Melanocyte of skin (primary cell): ENCODE measurements around the gene TBC1D22A. TPM values are rescaled to one million over a fixed set of nuclear protein-coding genes. Genes with fewer than 3 reads are reported as not detected.

Experiments used
- total RNA-seq, 2 donors: library from RNA; depleted of rRNA; stranded (reverse); fragments of >200 nt; gene quantifications; 2 replicates each; pipeline ENCODE4 v1.2.3, GENCODE V29; 2012

The TBC1D22A gene, protein sequence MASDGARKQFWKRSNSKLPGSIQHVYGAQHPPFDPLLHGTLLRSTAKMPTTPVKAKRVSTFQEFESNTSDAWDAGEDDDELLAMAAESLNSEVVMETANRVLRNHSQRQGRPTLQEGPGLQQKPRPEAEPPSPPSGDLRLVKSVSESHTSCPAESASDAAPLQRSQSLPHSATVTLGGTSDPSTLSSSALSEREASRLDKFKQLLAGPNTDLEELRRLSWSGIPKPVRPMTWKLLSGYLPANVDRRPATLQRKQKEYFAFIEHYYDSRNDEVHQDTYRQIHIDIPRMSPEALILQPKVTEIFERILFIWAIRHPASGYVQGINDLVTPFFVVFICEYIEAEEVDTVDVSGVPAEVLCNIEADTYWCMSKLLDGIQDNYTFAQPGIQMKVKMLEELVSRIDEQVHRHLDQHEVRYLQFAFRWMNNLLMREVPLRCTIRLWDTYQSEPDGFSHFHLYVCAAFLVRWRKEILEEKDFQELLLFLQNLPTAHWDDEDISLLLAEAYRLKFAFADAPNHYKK
- 10 to 100 TPM; 11.7 to 13.3 TPM for total RNA-seq

DNA sequence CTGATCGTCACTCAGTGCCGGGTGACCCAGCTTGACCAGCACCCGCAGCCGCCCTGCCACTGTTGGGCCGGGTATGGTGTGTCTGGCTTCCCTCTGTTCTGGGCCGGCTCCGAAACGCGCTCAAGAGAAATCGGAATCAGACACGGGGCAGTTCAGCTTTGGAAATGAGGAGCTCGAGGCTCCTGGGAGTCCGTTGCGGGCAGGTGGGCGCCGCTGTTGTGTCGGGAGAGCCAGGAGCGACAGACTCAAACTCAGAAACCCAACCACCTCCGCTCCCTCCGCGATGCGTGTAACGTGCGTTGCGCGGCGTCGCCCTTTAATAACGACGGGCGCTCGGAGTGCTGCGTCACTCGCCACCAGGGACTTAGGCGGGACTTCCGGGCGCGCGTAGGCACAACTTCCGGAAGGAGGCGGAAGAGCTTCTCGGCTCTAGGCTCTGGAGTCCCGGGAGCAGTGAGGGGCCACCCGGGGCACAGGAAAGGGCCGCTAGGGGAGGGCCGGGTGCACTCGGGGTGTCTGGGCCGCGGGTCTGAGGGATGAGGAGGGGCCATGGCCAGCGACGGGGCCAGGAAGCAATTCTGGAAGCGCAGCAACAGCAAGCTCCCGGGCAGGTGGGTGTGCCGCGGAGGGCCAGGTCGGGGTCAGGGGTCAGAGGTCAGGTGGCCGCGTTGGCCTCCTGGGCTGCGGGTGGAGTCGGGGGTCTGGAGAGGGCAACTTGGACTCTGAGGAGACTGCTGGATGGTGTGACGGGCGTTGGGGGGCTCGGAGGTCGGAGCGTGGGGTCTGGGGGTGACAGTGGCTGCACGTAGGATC, at the start of gene TBC1D22A:
Gene TBC1D22A (plus strand): TSS at position 413 of the 813 bp plus-strand sequence. CDS start 137 bp downstream, at position 550.

DNA sequence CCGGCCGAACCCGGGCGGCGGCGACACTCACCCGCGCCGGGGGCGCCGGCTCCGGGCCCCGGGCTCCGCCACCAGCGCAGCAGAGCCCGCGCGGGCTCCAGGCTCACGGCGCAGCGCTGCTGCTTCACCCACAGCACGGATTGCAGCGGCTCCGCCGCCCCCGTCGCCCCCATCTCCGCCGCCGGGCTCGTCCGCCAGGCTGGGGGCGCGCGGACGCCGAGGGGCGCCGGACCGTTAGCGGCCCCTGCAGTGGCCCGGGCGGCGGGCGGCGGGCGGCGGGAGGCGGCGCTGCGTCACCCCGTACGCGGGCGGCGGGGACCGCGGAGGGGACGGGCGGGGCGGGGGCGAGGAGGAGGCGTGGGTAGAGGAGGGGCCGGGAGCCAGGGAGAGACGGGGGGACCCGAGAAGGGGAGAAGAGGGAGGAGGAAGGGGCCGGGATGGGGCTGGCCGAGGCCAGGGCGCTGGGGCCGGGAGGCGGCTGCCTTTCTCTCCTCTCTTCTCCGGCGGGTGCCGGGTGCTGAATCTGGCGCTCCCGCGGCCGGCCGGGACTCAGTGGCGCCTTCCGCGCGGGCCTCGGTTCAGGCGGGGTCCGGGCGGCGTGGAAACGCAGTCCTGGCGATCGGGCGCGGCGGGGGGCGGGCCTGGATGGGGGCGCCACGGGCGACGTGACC, 24.3 kb upstream of the TBC1D22A start, which contains the start of gene CERK:
Gene CERK (minus strand): TSS at position 277 of the 671 bp plus-strand sequence. CDS start 104 bp downstream, at position 173.

Other genes starting within 250 kb of the TBC1D22A start
- gene CELSR1, start 225.0 kb upstream of the TBC1D22A start, total RNA-seq, result 10 to 100 TPM; 14.0 to 14.8 TPM
- gene GRAMD4, start 142.3 kb upstream of the TBC1D22A start, total RNA-seq, result 10 to 100 TPM; 56.8 to 96.6 TPM
- 10 to 100 TPM; 14.8 to 20.0 TPM for gene CERK, start 24.4 kb upstream of the TBC1D22A start, total RNA-seq